K562 (cell line): Measurements from ENCODE around the gene SPON1. TPM values are rescaled to one million over a fixed set of nuclear protein-coding genes. Genes with fewer than 3 reads are reported as not detected.

Experiments
- ATAC-seq: fragments of 200-7000 bp; cut with Tn5 transposase; 3 replicates; pipeline ENCODE4 v1.9.1; 2020; ENCODE audit warnings: moderate library complexity
- BruUV-seq: library from RNA; stranded (reverse); fragments of 400-500 nt; replicated peaks from 2 replicates; lab custom pipeline; 2021; lab: Mats Ljungman, UMichigan
- CTCF ChIA-PET: fragments of 300-600 bp; formaldehyde crosslinking; extraction: SDS; loops from one replicate; lab custom pipeline; 2021; ENCODE audit warnings: low intra/inter-chr PET ratio; lab: Yijun Ruan, JAX
- POLR2A ChIA-PET: fragments of 300-600, 350-650 bp; sonication (Branson Sonifier 250); formaldehyde crosslinking; extraction: SDS; loops from one replicate; lab custom pipeline; 2021; ENCODE audit warnings: antibody characterized with exemption, inconsistent platforms; lab: Yijun Ruan, JAX
- DNase-seq, 4 experiments: peaks; one replicate each; pipeline versions ENCODE4 v3.0.0 to v3.0.0-alpha.2; 2011 to 2018; ENCODE audit warnings: low spot score in 3 of 4, mixed read lengths in 3 of 4; ENCODE audit errors: extremely low read depth in 1 of 4
- FAIRE-seq: peaks from 2 replicates; lab custom pipeline; 2011; peaks lifted over from hg19 to GRCh38; lab: Jason Lieb, UNC
- H2AFZ ChIP-seq: 2 replicates; pipeline ENCODE4 v1.6.0; 2011; ENCODE audit warnings: low read depth, low read length, control low read depth, inconsistent platforms
- H3K27ac ChIP-seq: fragments of 200-600 bp; 3 replicates; pipeline ENCODE4 v1.8.0; 2011; ENCODE audit warnings: low read depth, mild to moderate bottlenecking, control low read depth, inconsistent platforms, low read length, moderate library complexity, mixed read lengths; ENCODE audit errors: extremely low read depth
- H3K27me3 ChIP-seq, 2 experiments: fragments of 300-600 bp in 1 of 2; 2 replicates in 1 of 2; 3 replicates in 1 of 2; pipeline versions ENCODE4 v1.6.0 to v1.8.0; 2011; ENCODE audit warnings: inconsistent platforms in 2 of 2, low read length in 2 of 2, mild to moderate bottlenecking in 1 of 2, mixed read lengths in 1 of 2, moderate library complexity in 1 of 2; ENCODE audit not compliant: control insufficient read depth in 2 of 2, insufficient read depth in 2 of 2
- H3K36me3 ChIP-seq: fragments of 300-600 bp; 3 replicates; pipeline ENCODE4 v1.8.0; 2011; ENCODE audit warnings: mild to moderate bottlenecking, low read length, inconsistent platforms; ENCODE audit not compliant: control insufficient read depth, insufficient read depth
- H3K4me1 ChIP-seq, 2 experiments: fragments of 200-600 bp in 1 of 2; replicated peaks in 1 of 2; 2 replicates in 1 of 2; 3 replicates in 1 of 2; pipeline versions ENCODE4 v1.5.1 to v1.8.0; 2011; ENCODE audit warnings: inconsistent platforms in 2 of 2, low read length in 2 of 2, mild to moderate bottlenecking in 1 of 2, mixed read lengths in 1 of 2, moderate library complexity in 1 of 2; ENCODE audit not compliant: control insufficient read depth in 2 of 2, insufficient read depth in 2 of 2
- H3K4me2 ChIP-seq: 2 replicates; pipeline ENCODE4 v1.6.1; 2011; ENCODE audit warnings: low read length, control low read depth, inconsistent platforms, mixed read lengths; ENCODE audit not compliant: insufficient read depth
- H3K4me3 ChIP-seq: fragments of 200-600 bp; sonication (generic), shearing (Covaris generic); 2 replicates; pipeline ENCODE4 v1.5.1; 2016; ENCODE audit warnings: control low read depth, inconsistent platforms
- H3K79me2 ChIP-seq: fragments of 200-600 bp; 3 replicates; pipeline ENCODE4 v1.8.0; 2011; ENCODE audit warnings: low read length, inconsistent platforms; ENCODE audit not compliant: control insufficient read depth, insufficient read depth
- H3K9ac ChIP-seq, 2 experiments: 2 replicates each; pipeline versions ENCODE4 v1.6.0 to v1.6.1; 2011; ENCODE audit warnings: low read depth in 2 of 2, low read length in 2 of 2, control low read depth in 1 of 2, inconsistent platforms in 1 of 2, mild to moderate bottlenecking in 1 of 2, mixed read lengths in 1 of 2; ENCODE audit not compliant: insufficient read depth in 1 of 2
- H3K9me1 ChIP-seq: one replicate; pipeline ENCODE4 v1.6.0; 2011; ENCODE audit warnings: inconsistent platforms, mild to moderate bottlenecking, low read length, moderate library complexity; ENCODE audit not compliant: control insufficient read depth, insufficient read depth
- H3K9me3 ChIP-seq: replicated peaks from 2 replicates; pipeline ENCODE4 v1.5.1; 2011; ENCODE audit warnings: low read depth, low read length, inconsistent platforms; ENCODE audit not compliant: control insufficient read depth, insufficient read depth
- H4K20me1 ChIP-seq: replicated peaks from 2 replicates; pipeline ENCODE4 v1.6.1; 2011; ENCODE audit warnings: low read length, inconsistent platforms, mixed read lengths; ENCODE audit not compliant: control insufficient read depth, insufficient read depth
- ASH1L ChIP-seq: fragments of 450-650 bp; IDR thresholded peaks from 2 replicates; pipeline ENCODE4 v1.6.1; 2018; ENCODE audit warnings: borderline replicate concordance, mild to moderate bottlenecking, low read depth; ENCODE audit not compliant: partially characterized antibody
- BRD9 ChIP-seq: fragments of 450-650 bp; IDR thresholded peaks from 2 replicates; pipeline ENCODE4 v1.6.1; 2018; ENCODE audit warnings: low read depth; ENCODE audit not compliant: partially characterized antibody
- FOXP1 ChIP-seq: sonication (generic); formaldehyde crosslinking; IDR thresholded peaks from 2 replicates; pipeline ENCODE4 v1.8.0; 2022; ENCODE audit warnings: mild to moderate bottlenecking, missing genetic modification reagents
- HDAC3 ChIP-seq: fragments of 450-650 bp; IDR thresholded peaks from 2 replicates; pipeline ENCODE4 v1.6.1; 2018; ENCODE audit warnings: borderline replicate concordance, mild to moderate bottlenecking, moderate library complexity; ENCODE audit not compliant: partially characterized antibody
- HES1 ChIP-seq: fragments of 450-650 bp; IDR thresholded peaks from 2 replicates; pipeline ENCODE4 v1.6.1; 2016; ENCODE audit warnings: low read depth, mild to moderate bottlenecking, moderate library complexity
- LEF1 ChIP-seq: fragments of 450-650 bp; IDR thresholded peaks from 2 replicates; pipeline ENCODE4 v1.6.1; 2016; ENCODE audit warnings: mild to moderate bottlenecking
- MCM2 ChIP-seq: fragments of 450-650 bp; IDR thresholded peaks from 2 replicates; pipeline ENCODE4 v1.6.1; 2017; ENCODE audit warnings: low read depth, mild to moderate bottlenecking
- MCM5 ChIP-seq: fragments of 450-650 bp; IDR thresholded peaks from 2 replicates; pipeline ENCODE4 v1.6.1; 2016; ENCODE audit warnings: low read depth
- NFYB ChIP-seq: IDR thresholded peaks from 2 replicates; pipeline ENCODE4 v1.6.1; 2011; ENCODE audit warnings: mild to moderate bottlenecking, moderate library complexity; ENCODE audit not compliant: insufficient read length; ENCODE audit errors: extremely low read depth
- NONO ChIP-seq, 2 experiments: fragments of 200-400 bp in 1 of 2; fragments of 450-650 bp in 1 of 2; formaldehyde crosslinking in 1 of 2; IDR thresholded peaks; 2 replicates each; pipeline ENCODE4 v1.6.1; 2017; ENCODE audit warnings: low read depth in 2 of 2, mild to moderate bottlenecking in 2 of 2, moderate library complexity in 2 of 2, low read length in 1 of 2
- POLR2AphosphoS5 ChIP-seq: IDR thresholded peaks from 2 replicates; pipeline ENCODE4 v1.6.1; 2011; ENCODE audit warnings: mild to moderate bottlenecking, low read depth, low read length, moderate library complexity; ENCODE audit not compliant: control insufficient read depth, insufficient read depth
- PYGO2 ChIP-seq: fragments of 450-650 bp; IDR thresholded peaks from 2 replicates; pipeline ENCODE4 v1.6.1; 2016; ENCODE audit warnings: mild to moderate bottlenecking, missing genetic modification characterization, moderate library complexity, missing compliant biosample characterization
- SAFB ChIP-seq: fragments of 200-400 bp; formaldehyde crosslinking; IDR thresholded peaks from 2 replicates; pipeline ENCODE4 v1.6.1; 2017; ENCODE audit warnings: low read depth, low read length, borderline replicate concordance
- SMAD4 ChIP-seq: fragments of 250-450 bp; sonication (Bioruptor Pico); conservative IDR thresholded peaks from 2 replicates; pipeline ENCODE4 v1.8.0; 2021; ENCODE audit warnings: inconsistent platforms, mild to moderate bottlenecking, moderate library complexity
- SMARCE1 ChIP-seq: fragments of 450-650 bp; IDR thresholded peaks from 2 replicates; pipeline ENCODE4 v1.7.1; 2016; ENCODE audit warnings: mild to moderate bottlenecking
- ZBTB17 ChIP-seq: fragments of 450-650 bp; formaldehyde crosslinking; IDR thresholded peaks from 2 replicates; pipeline ENCODE4 v1.4.0; 2020; ENCODE audit warnings: mild to moderate bottlenecking
- WGBS: fragments of 100-300 bp; shearing (Covaris generic); methylation state at CpG from one replicate; pipeline ENCODE4 v1.1.6; 2016; ENCODE audit warnings: low coverage, mixed read lengths; ENCODE audit not compliant: insufficient coverage; ENCODE audit errors: missing lambda C conversion rate; 5-methylcytosine and 5-hydroxymethylcytosine counted together
- in situ Hi-C: fragments of 300-500 bp; cut with MboI; formaldehyde crosslinking; loops from 4 replicates; pipeline ENCODE4 v1.15.0; 2018; ENCODE audit warnings: inconsistent platforms, mixed read lengths
- intact Hi-C: fragments of 100-400 bp; cut with micrococcal nuclease; formaldehyde crosslinking; loops from 2 replicates; pipeline ENCODE4 v1.14.2; 2022
- polyA plus RNA-seq, 8 experiments: library from polyadenylated mRNA; depleted of rRNA in 4 of 8; stranded (reverse) in 5 of 8; unstranded in 3 of 8; fragments of >200 nt; fragmentation: Nextera tagmentation in 2 of 8; fragmentation: Illumina TruSeq in 1 of 8; extraction: Ambion mirVana in 2 of 8; extraction: Trizol in 1 of 8; gene quantifications; 2 replicates each; pipeline versions ENCODE4 v1.2.1 to v1.2.3, GENCODE V29; 2011 to 2014; ENCODE audit warnings: inconsistent platforms in 1 of 8, missing spikeins in 1 of 8
- total RNA-seq, 7 experiments: library from RNA; depleted of rRNA in 6 of 7; stranded (reverse); fragments of >200 nt in 6 of 7; fragmentation: Illumina TruSeq in 2 of 7; extraction: Trizol in 2 of 7; gene quantifications; 2 replicates each; pipeline versions ENCODE4 v1.2.1 to v1.2.3, GENCODE V29; 2011 to 2021; ENCODE audit warnings: low replicate concordance in 1 of 7

The SPON1 gene
- total and polyA plus RNA-seq, 9 of the 15 experiments (the other 6 are each of a cell fraction or from before 2014, with no cell fraction given) = 0.04 to 0.06 TPM; not detected in 7

GRCh38 chr11:14059491-14059890, 97.0 kb downstream of the SPON1 start (continued):
- TF ChIP-seq SAFB (no peak), NONO (IDR thresholded peaks at IDR 0.05; ENCODE audit: low read depth in 2 of 2, low read length in 1 of 2) (no peak), PYGO2 (tag) (no peak), MCM5 (no peak), LEF1 (no peak), SMARCE1 (no peak), ZBTB17 (CRISPR knock-in tag) (no peak), SMAD4 (no peak)

- Histone ChIP-seq H3K9me3 (no peaks in the 10 kb centered on the region), H3K9ac (no peak overlapping the region), H3K4me2 (no peak overlapping the region), H3K9me1 (no peaks in the 10 kb centered on the region), H3K4me3 (no peak overlapping the region), H3K27ac (no peak overlapping the region), H3K79me2 (no peaks in the 10 kb centered on the region), H3K27me3 (no peaks in the 10 kb centered on the region), H4K20me1 (peaks cover 4% of the 10 kb centered on the region; the same call in 1 of the 2 replicates), H2AFZ (no peak overlapping the region), H3K36me3 (no peaks in the 10 kb centered on the region), H3K4me1 (no peaks in the 10 kb centered on the region)
- ChIA-PET POLR2A (interaction anchor here (1.3 kb wide), 1 partner anchor 10 kb away, joined by 3 read pairs; no protein-coding TSS in a partner anchor), CTCF (no interaction called here)
- WGBS = 0% methylated on average over 3 of the region's 3 CpGs
- DNase-seq = no peak
- TF ChIP-seq FOXP1 (CRISPR knock-in tag) = no peak
- no peak for TF ChIP-seq POLR2AphosphoS5
- no peak for TF ChIP-seq HES1
- TF ChIP-seq NFYB = no peak
- no peak for TF ChIP-seq ASH1L
- TF ChIP-seq HDAC3 = no peak
- TF ChIP-seq BRD9 = no peak
- TF ChIP-seq MCM2 = no peak
- in situ Hi-C loops = no loop called here
- FAIRE-seq = no peak
- intact Hi-C loops = no loop called here
- no peak for ATAC-seq
- no TSS peak for BruUV-seq
These were observed 99.2 kb downstream of the SPON1 start for GRCh38 chr11:14061721-14062120.
